HTERT RPE-1 (cell line): Measurements from ENCODE around the gene BICD2.

Source experiments
- in situ Hi-C: fragments of 300-500 bp; cut with MboI; formaldehyde crosslinking; loops from 4 replicates; pipeline ENCODE4 v1.14.3; 2020; ENCODE audit warnings: low sequenced_read_pairs

BICD2 gene

DNA sequence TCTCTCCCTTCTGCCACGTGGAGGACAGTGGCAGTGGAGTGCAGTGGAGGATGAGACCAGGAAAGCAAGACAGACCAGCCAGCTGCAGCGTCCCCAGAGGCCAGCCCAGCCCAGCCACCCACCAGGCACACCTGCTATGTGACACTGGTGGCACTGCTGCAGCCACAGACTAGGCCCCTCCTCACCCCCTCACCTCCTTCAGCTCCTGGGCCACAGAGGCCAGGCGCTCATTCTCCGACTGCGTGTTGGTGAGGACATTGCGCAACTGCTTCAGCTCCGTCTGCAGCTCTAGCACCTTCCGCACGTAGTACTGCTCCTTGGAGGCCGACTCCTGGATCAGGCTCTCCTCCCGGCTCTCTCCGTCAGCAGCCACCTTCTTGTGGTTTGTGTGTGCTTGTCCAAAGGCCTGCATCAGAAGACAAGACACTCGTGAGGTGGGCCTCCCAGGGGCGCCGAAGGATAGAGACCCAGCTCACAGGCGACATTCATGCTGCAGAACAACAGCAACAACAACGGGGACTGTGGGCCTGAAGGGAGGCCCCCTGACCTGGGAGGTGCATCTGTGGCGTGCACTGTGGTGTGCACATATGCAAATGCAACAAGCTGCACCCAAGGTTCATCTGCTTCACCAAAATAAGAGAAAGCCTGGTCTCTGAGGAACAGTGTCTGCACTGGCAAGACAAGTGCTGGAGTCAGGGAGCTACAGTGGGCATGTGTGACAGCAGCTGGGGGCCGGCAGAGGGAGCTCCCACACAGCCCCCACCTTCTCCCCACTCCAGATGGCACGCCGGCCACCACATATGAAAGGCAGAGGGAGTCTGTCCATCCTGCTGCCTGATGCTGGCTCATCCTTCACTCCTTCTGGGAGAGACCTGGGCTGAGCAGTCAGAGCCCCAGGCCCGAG lies 35.5 kb downstream of the BICD2 start:
- in situ Hi-C loops: no loop called here

- in situ Hi-C loops: no loop called here
These were observed 36.6 kb downstream of the BICD2 start for GRCh38 chr9:92727716-92728700.

- in situ Hi-C loops: no loop called here
These were observed 37.5 kb downstream of the BICD2 start for GRCh38 chr9:92726971-92727715.

DNA sequence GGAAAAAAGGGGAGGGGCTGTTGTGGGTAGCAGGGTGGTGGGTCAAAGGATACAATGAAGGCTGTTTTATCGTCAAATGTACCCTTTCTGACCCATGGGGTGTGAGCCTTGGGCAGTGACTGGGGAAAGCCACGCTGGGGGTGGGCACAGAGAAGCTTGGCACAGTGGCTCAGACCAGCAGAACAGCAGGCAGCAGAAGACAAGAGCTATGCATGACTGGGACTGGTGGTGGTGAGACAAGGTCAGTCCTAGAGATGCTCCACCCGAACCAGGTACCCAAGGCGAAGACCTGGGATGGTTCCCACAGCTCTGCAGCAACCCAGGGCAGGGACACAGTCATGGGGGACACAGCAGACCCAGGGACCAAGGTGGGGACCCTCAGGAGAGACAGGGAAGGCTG lies 38.3 kb downstream of the BICD2 start:
- in situ Hi-C loops: no loop called here

DNA sequence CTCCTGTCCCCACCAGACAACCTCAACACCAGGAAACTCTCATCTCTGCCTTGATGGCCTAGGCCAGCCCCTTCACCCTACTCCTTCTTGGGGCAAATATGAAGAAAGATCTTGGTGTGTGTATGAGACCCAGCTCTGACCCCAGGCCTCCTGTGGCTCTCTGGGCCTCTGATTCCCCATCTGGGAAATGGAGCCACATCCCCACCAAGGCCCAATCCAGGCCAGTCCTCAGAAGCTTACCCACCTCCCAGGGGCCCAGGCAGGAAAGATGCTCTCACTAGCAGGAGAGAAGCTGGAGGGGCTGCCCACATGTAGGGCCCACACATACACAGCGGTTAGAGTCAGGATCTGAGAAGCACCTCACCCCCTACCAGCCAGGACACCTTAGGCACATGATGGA lies 38.9 kb downstream of the BICD2 start:
- in situ Hi-C loops: no loop called here

GRCh38 chr9:92725266-92725545 lies 39.4 kb downstream of the BICD2 start:
- in situ Hi-C loops: no loop called here

DNA sequence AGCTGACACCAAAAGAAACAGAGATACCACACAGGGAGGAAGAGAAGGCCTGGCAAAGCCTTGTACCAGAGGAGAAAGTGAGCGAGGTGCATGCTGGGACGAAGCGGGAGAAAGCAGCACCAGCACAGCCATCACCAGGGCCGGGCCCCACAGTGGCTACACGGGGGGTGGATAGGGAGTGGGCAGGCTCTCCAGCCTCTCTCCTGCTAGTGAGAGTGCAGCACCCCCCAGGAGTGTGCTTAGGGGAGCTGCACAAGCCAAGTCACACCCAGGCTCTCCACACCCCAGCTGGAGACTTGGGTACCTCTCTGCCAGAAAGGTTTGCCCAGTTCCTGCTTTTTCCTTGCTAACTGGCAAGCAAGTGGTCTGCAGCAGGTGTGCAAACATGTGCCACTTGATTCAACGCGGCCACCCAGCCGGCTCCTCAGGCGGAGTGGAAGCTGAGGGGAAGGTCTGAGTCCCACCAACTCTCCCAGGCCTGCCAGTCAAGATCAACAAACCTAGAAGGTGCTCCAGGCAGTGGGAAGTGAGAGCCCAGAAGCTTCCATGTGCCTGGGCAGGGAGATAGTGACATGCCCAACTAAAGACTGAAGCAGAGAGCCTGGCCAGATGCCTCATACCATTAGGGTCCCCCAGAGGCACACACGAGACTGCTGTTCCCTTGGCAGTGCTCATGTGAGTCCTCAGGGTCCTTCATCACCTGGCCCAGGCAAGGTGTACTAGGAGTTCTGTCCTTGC lies 39.9 kb downstream of the BICD2 start:
- in situ Hi-C loops: no loop called here

DNA sequence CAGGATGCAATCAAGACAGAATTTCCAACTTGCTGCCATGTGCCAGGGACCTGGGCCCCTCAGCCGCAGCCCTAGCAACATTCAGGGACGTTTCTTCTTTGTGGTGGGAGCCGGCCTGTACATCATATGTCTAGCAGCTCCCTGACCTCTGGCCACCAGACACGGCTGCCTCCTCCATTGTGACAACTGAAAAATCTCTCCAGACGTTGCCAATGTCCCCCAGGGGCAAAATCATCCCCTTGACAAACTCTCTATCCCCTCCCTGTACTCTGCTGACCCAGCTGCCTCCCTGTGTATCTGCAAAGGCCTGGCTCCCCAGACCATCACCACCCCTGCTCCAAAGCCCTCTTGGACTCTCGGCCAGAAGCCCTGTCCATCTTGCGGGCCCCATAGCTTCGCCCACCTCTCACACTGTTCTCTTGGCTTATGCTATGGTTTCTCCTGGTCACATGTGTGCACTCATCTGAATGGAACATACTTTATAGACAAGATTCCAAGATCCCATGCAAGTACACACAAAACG lies 40.8 kb downstream of the BICD2 start:
- in situ Hi-C loops: no loop called here

GRCh38 chr9:92723299-92723625 lies 41.4 kb downstream of the BICD2 start:
- in situ Hi-C loops: no loop called here

DNA sequence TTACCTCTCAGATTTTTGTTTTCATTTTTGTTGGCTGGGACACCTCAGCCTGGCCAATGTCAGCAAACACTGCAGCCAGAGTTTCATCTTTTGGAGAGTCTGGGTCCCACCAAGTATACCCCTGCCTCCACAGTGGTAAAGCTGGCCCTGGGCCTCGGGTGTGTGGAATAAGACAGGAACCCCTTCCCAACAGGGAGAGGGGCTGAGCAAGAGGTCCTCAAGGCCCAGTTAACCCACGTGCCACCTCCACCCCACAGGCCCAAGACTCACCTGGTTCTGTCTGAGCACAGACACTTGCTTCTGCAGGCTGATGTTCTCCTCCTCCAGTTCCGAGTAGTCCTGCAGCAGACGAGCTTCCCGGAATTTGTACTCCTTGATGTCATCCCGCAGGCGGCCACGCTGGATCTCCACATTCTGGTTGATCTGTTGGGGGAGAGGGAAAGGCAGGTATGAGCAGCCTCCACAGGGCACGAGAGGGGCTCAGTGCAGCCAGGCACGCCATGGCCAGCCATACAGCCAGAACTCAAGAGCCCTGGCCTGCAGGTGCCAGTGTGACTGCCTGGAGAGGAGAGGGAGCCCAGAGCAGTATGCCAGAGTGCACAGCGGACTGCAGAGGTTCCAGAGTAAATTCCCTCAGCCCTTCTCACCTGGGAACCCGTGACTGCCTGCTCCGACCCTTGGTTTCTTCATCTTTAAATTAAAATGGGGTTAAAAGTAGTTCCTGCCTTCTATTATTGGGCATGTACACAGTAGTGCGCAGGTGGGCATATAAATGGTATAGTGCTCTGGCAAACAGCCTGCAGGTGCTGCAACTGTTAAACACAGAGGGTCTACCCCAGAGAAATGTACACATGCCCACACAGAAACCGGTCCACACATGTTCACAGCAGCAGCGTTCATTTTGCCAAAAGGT lies 42.0 kb downstream of the BICD2 start:
- in situ Hi-C loops: no loop called here

GRCh38 chr9:92721548-92721947 lies 43.1 kb downstream of the BICD2 start:
- in situ Hi-C loops: no loop called here

DNA sequence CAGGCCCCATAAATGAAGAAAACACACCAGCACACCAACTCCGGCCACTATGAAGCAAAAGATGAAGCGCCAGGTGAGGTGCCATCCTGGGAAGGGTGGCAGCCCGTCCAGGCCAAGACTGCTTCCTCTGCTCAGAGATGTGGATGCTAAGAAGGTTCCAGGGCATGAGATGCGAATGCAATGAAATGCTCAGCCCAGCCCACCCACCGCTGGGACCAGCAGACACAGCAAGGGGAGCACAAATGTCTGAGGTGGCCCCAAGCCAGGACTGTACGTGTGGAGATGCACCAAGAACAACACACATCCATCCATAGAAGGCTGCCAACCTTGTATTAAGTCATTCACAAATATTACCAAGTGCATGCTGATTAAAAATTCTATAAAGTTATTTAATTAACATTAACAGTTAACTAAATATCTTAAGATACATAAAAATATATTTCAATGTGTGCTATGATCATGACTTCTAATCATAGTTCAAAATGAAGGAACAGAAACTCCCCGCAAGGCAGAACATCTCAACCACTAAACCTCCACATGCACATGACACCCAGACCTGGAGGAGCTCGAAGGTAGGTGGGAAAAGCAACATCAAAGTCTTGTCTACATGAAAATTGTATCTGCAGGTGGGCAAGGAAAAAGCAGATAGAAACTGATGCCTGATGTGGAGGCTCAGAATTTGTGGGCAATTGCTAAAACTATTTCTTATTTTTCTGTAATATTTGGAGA lies 43.7 kb downstream of the BICD2 start:
- in situ Hi-C loops: no loop called here

DNA sequence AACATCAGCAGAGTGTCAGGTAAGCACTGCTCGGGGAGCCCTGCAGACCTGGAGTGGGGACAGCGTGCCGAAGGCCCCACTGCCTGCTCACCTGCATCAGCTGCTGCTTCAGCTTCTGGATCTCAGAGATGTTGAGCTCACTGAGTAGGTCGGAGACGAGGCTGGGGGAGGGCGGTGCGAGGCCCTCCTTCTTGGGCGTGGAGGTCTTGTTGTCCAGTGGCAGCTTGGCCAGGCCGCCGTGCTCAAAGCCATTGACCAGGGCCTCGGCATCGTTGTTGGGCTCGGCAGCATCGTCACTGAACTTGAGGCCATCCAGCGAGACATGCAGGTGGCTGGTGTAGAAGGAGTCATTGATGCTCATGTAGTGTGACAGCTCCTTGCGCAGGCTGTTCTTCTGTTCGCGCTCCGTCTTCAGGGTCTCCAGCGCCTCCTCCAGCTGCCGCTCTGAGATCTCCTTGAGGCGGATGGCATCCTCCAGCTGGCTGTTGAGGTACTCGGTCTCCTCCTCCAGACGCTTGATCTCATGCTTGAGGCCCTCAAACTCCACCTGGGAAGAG lies 44.3 kb downstream of the BICD2 start:
- in situ Hi-C loops: no loop called here

DNA sequence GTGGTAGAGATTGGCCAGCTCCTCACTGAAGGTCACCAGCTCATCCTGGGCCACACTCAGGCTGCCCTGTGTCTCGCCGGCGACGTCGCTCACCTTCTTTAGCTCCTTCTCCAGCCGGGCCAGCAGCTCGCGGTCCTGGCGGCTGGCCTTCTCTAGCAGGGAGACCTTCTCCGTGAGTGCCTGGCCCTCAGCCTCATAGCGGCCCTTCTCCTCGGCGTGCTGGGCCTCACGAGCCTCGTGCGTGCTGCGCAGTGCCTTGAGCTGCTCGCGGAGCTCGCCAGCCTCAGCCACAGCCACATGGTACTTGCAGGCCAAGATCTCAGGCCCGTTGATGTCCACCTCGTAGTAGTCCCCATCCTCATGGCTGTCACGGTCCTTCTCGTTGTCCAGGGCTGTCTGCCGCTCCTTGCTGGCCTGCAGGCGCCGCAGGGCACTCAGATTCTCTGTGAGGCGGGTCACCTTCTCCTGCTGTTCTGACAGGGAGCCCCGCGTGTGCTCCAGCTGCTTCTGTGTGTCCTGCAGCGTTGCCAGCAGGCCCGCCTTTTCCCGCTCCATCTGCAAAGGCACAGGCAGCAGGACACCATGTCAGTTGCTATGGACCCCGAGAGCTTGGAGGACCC lies 45.5 kb downstream of the BICD2 start:
- in situ Hi-C loops: no loop called here

DNA sequence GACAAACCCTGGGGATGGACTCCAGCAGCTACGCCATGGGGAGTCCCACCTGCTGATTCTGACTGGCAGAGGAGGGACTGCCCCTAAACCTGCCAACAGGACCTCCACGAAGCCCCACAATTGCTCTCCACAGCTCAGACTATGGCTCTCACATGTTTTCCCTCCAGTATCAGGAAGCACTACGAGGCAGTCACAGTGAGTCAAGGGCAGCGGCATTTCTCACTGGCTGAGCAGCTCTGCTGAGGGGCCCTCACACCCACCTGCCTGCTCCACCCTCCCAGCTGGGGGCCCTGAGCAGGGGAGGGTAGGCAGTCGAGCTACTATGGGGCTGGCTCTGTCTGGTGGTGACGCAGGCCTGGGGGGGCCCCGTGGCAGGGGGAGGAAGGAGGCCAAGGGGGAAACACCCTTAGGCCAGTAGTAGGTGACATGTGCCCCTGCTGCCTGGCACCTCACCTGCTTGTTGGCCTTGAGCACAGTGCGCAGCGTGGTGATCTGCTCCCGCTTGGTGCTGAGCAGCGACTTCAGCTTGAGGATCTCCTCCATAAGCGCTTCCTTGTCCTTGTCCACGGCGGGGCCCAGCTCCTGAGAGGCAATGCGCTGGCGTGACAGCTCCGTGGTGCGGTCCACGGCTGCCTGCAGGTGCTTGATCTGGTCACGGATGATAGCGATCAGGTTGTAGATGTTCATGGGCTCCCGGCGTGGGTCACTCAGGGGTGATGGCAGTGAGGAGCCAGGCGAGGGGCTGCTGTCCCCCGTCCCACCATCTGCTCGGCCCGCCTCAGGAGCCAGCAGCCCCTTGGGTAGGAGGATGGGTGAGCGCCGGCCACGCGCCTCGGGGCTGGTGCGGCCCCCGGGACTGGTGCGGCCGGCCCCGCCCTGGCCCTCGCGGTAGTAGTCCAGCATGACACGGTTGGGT lies 46.3 kb downstream of the BICD2 start:
- in situ Hi-C loops: no loop called here

DNA sequence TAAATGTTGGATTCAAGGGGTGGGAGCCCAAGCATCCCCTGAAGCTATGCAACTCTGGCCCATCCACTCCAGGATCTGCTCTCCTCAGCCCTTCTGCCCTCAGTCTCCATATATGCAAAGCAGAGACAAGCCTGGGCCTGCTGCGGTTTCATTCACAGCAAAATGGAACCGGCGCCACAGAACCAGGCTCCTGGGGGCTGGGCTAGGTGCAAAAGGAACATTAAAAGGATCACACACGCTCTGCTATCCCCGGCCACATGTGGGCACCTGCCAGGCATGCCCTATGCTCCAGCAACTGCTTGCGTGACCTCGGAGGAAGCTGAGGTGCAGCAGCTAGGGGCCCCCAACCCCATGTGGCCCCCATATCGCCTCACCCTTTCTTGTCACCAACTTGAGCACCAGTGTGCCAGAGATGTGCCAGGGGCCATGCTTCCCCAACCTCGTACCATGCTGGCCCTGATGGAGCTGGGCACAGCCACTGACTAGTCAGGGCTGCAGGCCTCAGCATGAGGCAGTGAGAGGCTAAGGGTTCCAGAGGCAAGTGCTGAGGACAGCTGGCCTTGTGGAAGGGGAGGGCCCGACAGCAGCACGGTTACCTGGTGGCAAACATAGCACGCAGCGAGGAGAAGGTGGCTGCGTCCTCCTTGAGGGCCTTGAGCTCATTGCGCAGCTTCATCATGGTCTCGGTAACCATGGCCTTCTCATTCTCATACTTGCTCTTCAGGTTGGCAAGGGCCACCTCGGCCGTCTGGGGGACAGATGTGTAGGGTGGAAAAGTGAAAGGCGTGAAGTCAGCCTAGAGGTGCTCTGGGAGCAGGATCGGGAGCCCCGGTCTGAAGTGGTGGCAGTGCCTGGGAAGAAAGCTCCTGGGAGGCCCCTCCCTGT lies 47.2 kb downstream of the BICD2 start:
- in situ Hi-C loops: no loop called here
